CD14-positive monocyte (primary cell): ENCODE measurements around the gene KCNJ2. TPM values are rescaled to one million over a fixed set of nuclear protein-coding genes. Genes with fewer than 3 reads are reported as not detected.

Experiments
- DNase-seq, 3 donors: peaks; one replicate each; pipeline ENCODE4 v3.0.0-alpha.2; 2011 to 2022
- H2AFZ ChIP-seq: 2 replicates; pipeline ENCODE4 v1.6.0; 2012; ENCODE audit warnings: mild to moderate bottlenecking, low read depth, low read length, inconsistent platforms; ENCODE audit not compliant: insufficient read depth, poor library complexity, severe bottlenecking
- H3K27ac ChIP-seq, 2 donors: 1 replicate in 1 of 2; 2 replicates in 1 of 2; pipeline ENCODE4 v1.5.1; 2012 to 2013; ENCODE audit warnings: low read length in 2 of 2, control low read depth in 1 of 2, inconsistent platforms in 1 of 2, low read depth in 1 of 2, mild to moderate bottlenecking in 1 of 2
- H3K27me3 ChIP-seq, 2 donors: one replicate each; pipeline versions ENCODE4 v1.6.0 to v1.6.1; 2011 to 2013; ENCODE audit warnings: low read length in 2 of 2; ENCODE audit not compliant: control insufficient read depth in 2 of 2, insufficient read depth in 2 of 2
- H3K36me3 ChIP-seq, 2 donors: replicated peaks in 1 of 2; 1 replicate in 1 of 2; 2 replicates in 1 of 2; pipeline versions ENCODE4 v1.5.1 to v1.6.1; 2012 to 2013; ENCODE audit warnings: low read length in 2 of 2, control low read depth in 1 of 2, inconsistent platforms in 1 of 2, mild to moderate bottlenecking in 1 of 2; ENCODE audit not compliant: insufficient read depth in 2 of 2, control insufficient read depth in 1 of 2
- H3K4me1 ChIP-seq, 2 donors: 1 replicate in 1 of 2; 2 replicates in 1 of 2; pipeline versions ENCODE4 v1.5.1 to v1.6.1; 2012 to 2013; ENCODE audit warnings: low read length in 2 of 2, control low read depth in 1 of 2, inconsistent platforms in 1 of 2, mild to moderate bottlenecking in 1 of 2, moderate library complexity in 1 of 2; ENCODE audit not compliant: insufficient read depth in 2 of 2, control insufficient read depth in 1 of 2
- H3K4me2 ChIP-seq: replicated peaks from 2 replicates; pipeline ENCODE3; 2012; ENCODE audit warnings: low read length, moderate library complexity, mild to moderate bottlenecking; ENCODE audit not compliant: poor library complexity, severe bottlenecking; ENCODE audit errors: extremely low read depth
- H3K4me3 ChIP-seq, 3 experiments: fragments of 200-600 bp in 1 of 3; sonication (generic) in 1 of 3; replicated peaks in 1 of 3; 1 replicate in 2 of 3; 2 replicates in 1 of 3; pipeline ENCODE4 v1.5.1; 2011 to 2013; ENCODE audit warnings: low read length in 3 of 3, mild to moderate bottlenecking in 3 of 3, control low read depth in 2 of 3, low read depth in 2 of 3, inconsistent platforms in 1 of 3, moderate library complexity in 1 of 3
- H3K79me2 ChIP-seq: 2 replicates; pipeline ENCODE4 v1.6.0; 2012; ENCODE audit warnings: mild to moderate bottlenecking, control low read depth, inconsistent platforms, low read length, moderate library complexity; ENCODE audit not compliant: insufficient read depth
- H3K9ac ChIP-seq: 2 replicates; pipeline ENCODE4 v1.6.0; 2017; ENCODE audit warnings: low read length, mild to moderate bottlenecking; ENCODE audit not compliant: insufficient read depth, poor library complexity, severe bottlenecking
- H3K9me3 ChIP-seq, 2 donors: replicated peaks in 1 of 2; 1 replicate in 1 of 2; 2 replicates in 1 of 2; pipeline versions ENCODE4 v1.5.1 to v1.6.1; 2012 to 2013; ENCODE audit warnings: low read length in 2 of 2, control low read depth in 1 of 2; ENCODE audit not compliant: control insufficient read depth in 1 of 2, insufficient read depth in 1 of 2
- H4K20me1 ChIP-seq: 2 replicates; pipeline ENCODE4 v1.6.0; 2012; ENCODE audit warnings: mild to moderate bottlenecking, low read length, control low read depth, moderate library complexity; ENCODE audit not compliant: insufficient read depth
- H3K27ac Mint-ChIP-seq, 7 donors: one replicate each; pipeline ENCODE4 v1.8.0; 2020; ENCODE audit warnings: mild to moderate bottlenecking in 7 of 7, mixed read lengths in 7 of 7, moderate library complexity in 6 of 7, inconsistent platforms in 2 of 7
- H3K27me3 Mint-ChIP-seq, 3 donors: one replicate each; pipeline ENCODE4 v1.8.0; 2021 to 2022; ENCODE audit warnings: low read depth in 3 of 3, mild to moderate bottlenecking in 3 of 3, mixed read lengths in 3 of 3, moderate library complexity in 3 of 3, inconsistent platforms in 1 of 3
- H3K36me3 Mint-ChIP-seq, 2 donors: one replicate each; pipeline ENCODE4 v1.8.0; 2020; ENCODE audit warnings: mixed read lengths in 2 of 2, inconsistent platforms in 1 of 2, mild to moderate bottlenecking in 1 of 2
- H3K4me1 Mint-ChIP-seq: one replicate; pipeline ENCODE4 v1.8.0; 2020; ENCODE audit warnings: mild to moderate bottlenecking, mixed read lengths
- H3K4me3 Mint-ChIP-seq, 2 donors: one replicate each; pipeline ENCODE4 v1.8.0; 2020; ENCODE audit warnings: mild to moderate bottlenecking in 2 of 2, mixed read lengths in 2 of 2, moderate library complexity in 1 of 2
- H3K9me3 Mint-ChIP-seq, 7 donors: one replicate each; pipeline ENCODE4 v1.8.0; 2020 to 2022; ENCODE audit warnings: mixed read lengths in 7 of 7, mild to moderate bottlenecking in 6 of 7, moderate library complexity in 6 of 7, inconsistent platforms in 2 of 7
- WGBS: methylation state at CpG from one replicate; pipeline ENCODE4 v1.1.5; 2013; ENCODE audit warnings: missing lambda C conversion rate; ENCODE audit not compliant: insufficient coverage; 5-methylcytosine and 5-hydroxymethylcytosine counted together
- intact Hi-C, 2 donors: fragments of 100-400 bp; cut with micrococcal nuclease; formaldehyde crosslinking; loops; one replicate each; pipeline versions ENCODE4 v1.15.0 to v1.15.1; 2023
- polyA plus RNA-seq, 3 donors: library from polyadenylated mRNA; depleted of rRNA in 1 of 3; unstranded in 2 of 3; stranded (reverse) in 1 of 3; fragments of 300-500 nt in 2 of 3; fragments of >200 nt in 1 of 3; fragmentation: Illumina TruSeq in 2 of 3; gene quantifications; 1 replicate in 2 of 3; 2 replicates in 1 of 3; pipeline ENCODE4 v1.2.3, GENCODE V29; 2012 to 2021
- TF ChIP-seq, protein P1 (sequence below): fragments of 200-600 bp; IDR thresholded peaks from one replicate; pipeline ENCODE4 v1.8.0; 2022; ENCODE audit warnings: antibody characterized with exemption, mild to moderate bottlenecking

KCNJ2 gene
- polyA plus RNA-seq, 3 donors: 0.37 to 2.0 (median 1.7) TPM

DNA sequence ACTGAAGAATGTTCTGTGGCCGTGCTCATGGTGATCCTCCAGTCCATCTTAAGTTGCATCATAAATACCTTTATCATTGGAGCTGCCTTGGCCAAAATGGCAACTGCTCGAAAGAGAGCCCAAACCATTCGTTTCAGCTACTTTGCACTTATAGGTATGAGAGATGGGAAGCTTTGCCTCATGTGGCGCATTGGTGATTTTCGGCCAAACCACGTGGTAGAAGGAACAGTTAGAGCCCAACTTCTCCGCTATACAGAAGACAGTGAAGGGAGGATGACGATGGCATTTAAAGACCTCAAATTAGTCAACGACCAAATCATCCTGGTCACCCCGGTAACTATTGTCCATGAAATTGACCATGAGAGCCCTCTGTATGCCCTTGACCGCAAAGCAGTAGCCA, 36.8 kb upstream of the KCNJ2 start:
- no peak overlapping the region for H2AFZ ChIP-seq
- H3K4me3 Mint-ChIP-seq: no peak overlapping the region
- peaks cover 8% of the 10 kb centered on the region for H3K4me1 Mint-ChIP-seq
- H3K4me2 ChIP-seq: no peak overlapping the region
- WGBS: 100% methylated on average over 2 of the region's 11 CpGs
- H3K9me3 Mint-ChIP-seq: peaks cover 3 to 18% (median 8%) of the 10 kb centered on the region in 7 donors
- H4K20me1 ChIP-seq: no peaks in the 10 kb centered on the region
- DNase-seq: no peak
- H3K9ac ChIP-seq: no peak overlapping the region
- H3K27ac Mint-ChIP-seq: no peak overlapping the region
- intact Hi-C loops: no loop called here
- H3K27ac ChIP-seq: no peak overlapping the region
- no peaks in the 10 kb centered on the region for H3K27me3 ChIP-seq
- H3K4me3 ChIP-seq: no peak overlapping the region
- peaks cover 0 to 4% (median 3%) of the 10 kb centered on the region in 3 donors for H3K27me3 Mint-ChIP-seq
- no peaks in the 10 kb centered on the region for H3K36me3 ChIP-seq
- no peaks in the 10 kb centered on the region for H3K36me3 Mint-ChIP-seq
- H3K9me3 ChIP-seq: peaks cover 5 to 9% of the 10 kb centered on the region in 2 donors
- H3K4me1 ChIP-seq: peaks cover 6 to 7% of the 10 kb centered on the region in 2 donors
- no peaks in the 10 kb centered on the region for H3K79me2 ChIP-seq
- TF ChIP-seq, protein P1, sequence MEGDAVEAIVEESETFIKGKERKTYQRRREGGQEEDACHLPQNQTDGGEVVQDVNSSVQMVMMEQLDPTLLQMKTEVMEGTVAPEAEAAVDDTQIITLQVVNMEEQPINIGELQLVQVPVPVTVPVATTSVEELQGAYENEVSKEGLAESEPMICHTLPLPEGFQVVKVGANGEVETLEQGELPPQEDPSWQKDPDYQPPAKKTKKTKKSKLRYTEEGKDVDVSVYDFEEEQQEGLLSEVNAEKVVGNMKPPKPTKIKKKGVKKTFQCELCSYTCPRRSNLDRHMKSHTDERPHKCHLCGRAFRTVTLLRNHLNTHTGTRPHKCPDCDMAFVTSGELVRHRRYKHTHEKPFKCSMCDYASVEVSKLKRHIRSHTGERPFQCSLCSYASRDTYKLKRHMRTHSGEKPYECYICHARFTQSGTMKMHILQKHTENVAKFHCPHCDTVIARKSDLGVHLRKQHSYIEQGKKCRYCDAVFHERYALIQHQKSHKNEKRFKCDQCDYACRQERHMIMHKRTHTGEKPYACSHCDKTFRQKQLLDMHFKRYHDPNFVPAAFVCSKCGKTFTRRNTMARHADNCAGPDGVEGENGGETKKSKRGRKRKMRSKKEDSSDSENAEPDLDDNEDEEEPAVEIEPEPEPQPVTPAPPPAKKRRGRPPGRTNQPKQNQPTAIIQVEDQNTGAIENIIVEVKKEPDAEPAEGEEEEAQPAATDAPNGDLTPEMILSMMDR: no peak

DNA sequence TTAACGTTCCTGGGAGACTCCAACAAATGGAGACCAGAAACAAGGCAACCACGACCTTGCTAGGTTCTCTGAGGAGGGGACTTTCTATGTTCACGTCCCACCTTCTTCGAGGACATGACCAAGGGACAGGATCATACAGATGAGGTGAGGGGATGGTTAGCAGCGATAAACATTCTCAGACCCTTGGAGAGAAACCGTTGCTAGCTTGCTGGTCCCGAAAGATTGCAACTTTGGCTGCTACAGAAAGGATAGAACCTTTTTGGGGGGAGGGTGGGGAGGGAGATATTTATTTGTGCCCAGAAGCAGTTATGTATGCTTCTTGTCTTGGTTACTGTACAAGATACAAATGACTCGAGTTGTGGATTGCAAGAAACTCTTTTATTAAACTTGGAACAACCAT, 35.3 kb upstream of the KCNJ2 start:
- Histone ChIP-seq H3K4me2 (no peak overlapping the region), H3K36me3 (no peaks in the 10 kb centered on the region), H3K9me3 (peaks cover 0 to 4% of the 10 kb centered on the region in 2 donors), H3K27me3 (no peaks in the 10 kb centered on the region), H3K9ac (no peak overlapping the region), H3K27ac (no peak overlapping the region), H3K79me2 (no peaks in the 10 kb centered on the region), H2AFZ (no peak overlapping the region), H4K20me1 (no peaks in the 10 kb centered on the region), H3K4me3 (no peak overlapping the region), H3K4me1 (peaks cover 10 to 12% of the 10 kb centered on the region in 2 donors)
- DNase-seq: no peak
- Mint-ChIP-seq H3K9me3 (peaks cover 0 to 13% (median 4%) of the 10 kb centered on the region in 7 donors), H3K4me3 (no peak overlapping the region), H3K36me3 (no peaks in the 10 kb centered on the region), H3K27me3 (peaks cover 0 to 4% (median 3%) of the 10 kb centered on the region in 3 donors), H3K4me1 (peaks cover 16% of the 10 kb centered on the region), H3K27ac (no peak overlapping the region)
- 98% methylated on average over 5 of the region's 8 CpGs for WGBS
- TF ChIP-seq, protein P1: no peak
- intact Hi-C loops: no loop called here
